ENCODE measurements around the gene KIAA1958.

DNA sequence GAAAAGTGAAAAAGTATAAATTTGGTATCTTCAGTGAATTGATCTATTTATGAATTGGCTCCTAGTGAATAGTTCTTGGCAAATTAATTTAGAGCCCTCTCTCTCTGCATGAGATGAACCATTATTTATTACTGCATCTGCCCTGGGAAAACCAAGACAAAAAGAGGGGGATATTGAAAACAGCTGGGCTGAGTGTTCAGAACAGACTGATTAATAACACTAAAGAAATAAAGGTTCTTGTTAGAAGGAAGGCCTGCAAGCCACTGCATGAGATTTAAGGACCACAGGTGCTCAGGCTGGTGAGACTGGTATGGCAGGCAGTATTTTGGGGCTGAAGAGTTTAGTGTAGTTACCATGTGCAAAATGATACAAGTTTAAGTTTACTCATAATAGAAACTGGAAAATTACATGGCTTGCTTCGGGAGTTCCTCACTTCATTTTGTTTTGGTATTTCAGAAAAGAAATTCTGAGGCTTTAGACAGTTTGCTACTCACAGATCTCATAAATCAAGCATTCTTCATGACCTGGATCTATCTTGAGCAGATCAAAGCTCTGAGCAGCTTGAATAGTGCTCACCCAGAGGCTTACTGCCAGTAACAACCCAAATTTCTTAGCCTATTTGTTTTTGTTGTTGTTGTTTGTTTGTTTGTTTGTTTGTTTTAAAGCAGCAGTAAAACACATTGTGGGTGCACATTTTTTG is 56.1 kb downstream of the KIAA1958 start:
- no peak for TF ChIP-seq CTCF (conservative IDR thresholded peaks at IDR 0.05; ENCODE audit: low read depth, low read length)
- TF ChIP-seq POLR2A (IDR thresholded peaks at IDR 0.05; ENCODE audit: low read depth, low read length): no peak
- TF ChIP-seq RCOR1 (IDR thresholded peaks at IDR 0.05; ENCODE audit: insufficient replicate concordance, low read length): no peak
- TF ChIP-seq MXI1 (IDR thresholded peaks at IDR 0.05; ENCODE audit: borderline replicate concordance, low read depth, low read length): no peak
- no peak for TF ChIP-seq RAD21 (IDR thresholded peaks at IDR 0.05; ENCODE audit: low read length)
- no peak for TF ChIP-seq RFX5 (IDR thresholded peaks at IDR 0.05; ENCODE audit: low read depth, low read length)
- no peak for TF ChIP-seq MAZ (IDR thresholded peaks at IDR 0.05; ENCODE audit: borderline replicate concordance, low read depth, low read length)
- TF ChIP-seq, protein P1, sequence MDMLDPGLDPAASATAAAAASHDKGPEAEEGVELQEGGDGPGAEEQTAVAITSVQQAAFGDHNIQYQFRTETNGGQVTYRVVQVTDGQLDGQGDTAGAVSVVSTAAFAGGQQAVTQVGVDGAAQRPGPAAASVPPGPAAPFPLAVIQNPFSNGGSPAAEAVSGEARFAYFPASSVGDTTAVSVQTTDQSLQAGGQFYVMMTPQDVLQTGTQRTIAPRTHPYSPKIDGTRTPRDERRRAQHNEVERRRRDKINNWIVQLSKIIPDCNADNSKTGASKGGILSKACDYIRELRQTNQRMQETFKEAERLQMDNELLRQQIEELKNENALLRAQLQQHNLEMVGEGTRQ (IDR thresholded peaks at IDR 0.05; ENCODE audit: low read depth, low read length): no peak
- TF ChIP-seq CEBPB (IDR thresholded peaks at IDR 0.05; ENCODE audit: low read depth, low read length): no peak
